RWPE1 (cell line): ENCODE measurements around the gene NAA40.

Source experiments
- CTCF ChIA-PET: fragments of 350-600 bp; sonication (Branson Sonifier 250); formaldehyde crosslinking; extraction: SDS; loops from one replicate; lab custom pipeline; 2021; lab: Yijun Ruan, JAX
- POLR2A ChIA-PET: fragments of 400-600 bp; formaldehyde crosslinking; extraction: SDS; loops from one replicate; lab custom pipeline; 2020; ENCODE audit warnings: antibody characterized with exemption; ENCODE audit not compliant: low non-redundant PET; lab: Yijun Ruan, JAX
- DNase-seq: peaks from one replicate; pipeline ENCODE4 v3.0.0; 2012; ENCODE audit warnings: low spot score
- H3K27ac ChIP-seq: fragments of 450-650 bp; 2 replicates; pipeline ENCODE4 v1.5.1; 2017
- TF ChIP-seq, protein P1 (sequence below): fragments of 450-650 bp; conservative IDR thresholded peaks from 2 replicates; pipeline ENCODE4 v1.5.1; 2017; ENCODE audit warnings: low read depth, mild to moderate bottlenecking

NAA40 gene

GRCh38 chr11:63897459-63898146 lies 41.2 kb upstream of the NAA40 start:
- H3K27ac ChIP-seq, result no peak overlapping the region
- CTCF ChIA-PET, result interaction anchor here (0.6 to 1.0 kb wide), 2 partner anchors 10 to 38 kb away, joined by 3 to 5 read pairs; no protein-coding TSS in a partner anchor
- TF ChIP-seq, protein P1, sequence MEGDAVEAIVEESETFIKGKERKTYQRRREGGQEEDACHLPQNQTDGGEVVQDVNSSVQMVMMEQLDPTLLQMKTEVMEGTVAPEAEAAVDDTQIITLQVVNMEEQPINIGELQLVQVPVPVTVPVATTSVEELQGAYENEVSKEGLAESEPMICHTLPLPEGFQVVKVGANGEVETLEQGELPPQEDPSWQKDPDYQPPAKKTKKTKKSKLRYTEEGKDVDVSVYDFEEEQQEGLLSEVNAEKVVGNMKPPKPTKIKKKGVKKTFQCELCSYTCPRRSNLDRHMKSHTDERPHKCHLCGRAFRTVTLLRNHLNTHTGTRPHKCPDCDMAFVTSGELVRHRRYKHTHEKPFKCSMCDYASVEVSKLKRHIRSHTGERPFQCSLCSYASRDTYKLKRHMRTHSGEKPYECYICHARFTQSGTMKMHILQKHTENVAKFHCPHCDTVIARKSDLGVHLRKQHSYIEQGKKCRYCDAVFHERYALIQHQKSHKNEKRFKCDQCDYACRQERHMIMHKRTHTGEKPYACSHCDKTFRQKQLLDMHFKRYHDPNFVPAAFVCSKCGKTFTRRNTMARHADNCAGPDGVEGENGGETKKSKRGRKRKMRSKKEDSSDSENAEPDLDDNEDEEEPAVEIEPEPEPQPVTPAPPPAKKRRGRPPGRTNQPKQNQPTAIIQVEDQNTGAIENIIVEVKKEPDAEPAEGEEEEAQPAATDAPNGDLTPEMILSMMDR, result no peak
- no peak for DNase-seq
- POLR2A ChIA-PET, result no interaction called here

DNA sequence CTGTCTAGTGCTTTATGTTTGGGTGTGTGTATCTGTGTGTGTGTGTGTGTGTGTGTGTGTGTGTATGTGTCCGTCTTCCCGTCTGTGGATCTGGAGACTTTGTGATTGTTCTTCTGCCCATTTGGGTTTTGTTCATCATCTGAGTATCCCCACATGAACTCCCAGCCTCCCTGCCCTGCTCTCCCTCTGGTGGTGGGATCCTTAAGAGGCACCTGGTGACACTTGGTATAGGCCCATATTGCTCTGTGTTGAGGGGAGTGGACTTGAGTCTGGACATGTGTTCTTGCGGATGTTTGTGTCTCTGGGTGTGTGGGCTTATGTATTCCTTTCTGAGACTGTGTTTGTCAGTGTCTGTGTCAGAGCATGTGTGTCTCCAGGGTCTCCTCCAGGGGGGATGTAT lies 37.1 kb upstream of the NAA40 start:
- ChIA-PET CTCF (interaction anchor here (0.6 to 0.7 kb wide), 2 partner anchors 44 to 1286 kb away, joined by 3 read pairs; no protein-coding TSS in a partner anchor), POLR2A (no interaction called here)
- H3K27ac ChIP-seq, result no peak overlapping the region
- no peak for DNase-seq
- TF ChIP-seq, protein P1, result no peak

- TF ChIP-seq, protein P1, result no peak
- ChIA-PET POLR2A (no interaction called here), CTCF (no interaction called here)
- no peak for DNase-seq
- H3K27ac ChIP-seq, result peak overlapping the region; percentile 33; the same call in 1 of the 2 replicates
Measured at GRCh38 chr11:63903884-63904283, 34.9 kb upstream of the NAA40 start.

- POLR2A ChIA-PET, result no interaction called here
- CTCF ChIA-PET, result no interaction called here
- 0 out of 2 replicates have a peak overlapping the region, but pooled peaks have one; percentile 21 for H3K27ac ChIP-seq
- no peak for DNase-seq
- TF ChIP-seq, protein P1, result no peak
Measured at GRCh38 chr11:63904743-63905142, 34.1 kb upstream of the NAA40 start.

- H3K27ac ChIP-seq, result 0 out of 2 replicates have a peak overlapping the region, but pooled peaks have one; percentile 21
- TF ChIP-seq, protein P1, result no peak
- DNase-seq, result no peak
- POLR2A ChIA-PET, result no interaction called here
- CTCF ChIA-PET, result interaction anchor here (1.0 kb wide), 1 partner anchor 24 kb away, joined by 4 read pairs; no protein-coding TSS in a partner anchor
Measured at GRCh38 chr11:63905179-63905578, 33.6 kb upstream of the NAA40 start.

DNA sequence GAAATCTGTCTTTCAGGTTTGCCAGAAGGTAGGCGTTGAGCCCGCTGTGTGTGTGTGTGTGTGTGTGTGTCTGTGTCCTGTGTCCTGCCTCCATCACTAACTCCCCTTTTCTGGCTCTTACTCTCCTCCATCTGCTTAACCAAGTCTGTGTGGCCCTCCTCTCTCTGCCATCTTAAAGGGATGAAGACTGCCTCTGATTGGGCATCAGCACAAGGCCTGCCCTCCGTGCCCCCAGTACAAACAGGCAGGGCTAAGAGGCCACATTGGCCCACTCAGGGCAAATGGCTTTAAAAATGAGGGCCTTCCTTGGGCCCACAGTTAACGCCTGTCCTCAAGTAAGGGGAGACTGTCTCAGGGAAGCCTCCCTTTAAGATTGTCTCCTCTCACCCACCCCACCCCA lies 32.7 kb upstream of the NAA40 start:
- CTCF ChIA-PET, result interaction anchor here (0.6 to 1.4 kb wide), 6 partner anchors 9 to 66 kb away, joined by 3 to 4 read pairs (median 4); no protein-coding TSS in a partner anchor
- TF ChIP-seq, protein P1, result no peak
- POLR2A ChIA-PET, result interaction anchor here (0.6 kb wide), 1 partner anchor 66 kb away, joined by 3 read pairs; no protein-coding TSS in a partner anchor
- H3K27ac ChIP-seq, result no peak overlapping the region
- DNase-seq, result no peak
